Ectodermal cell (in vitro differentiated cells): ENCODE data around the gene FXYD3.

Experiments used
- H3K27ac ChIP-seq: 2 replicates; pipeline ENCODE4 v1.7.0; 2013; ENCODE audit warnings: mild to moderate bottlenecking, low read depth, low read length; ENCODE audit not compliant: insufficient read depth, poor library complexity, severe bottlenecking
- H3K27me3 ChIP-seq: 2 replicates; pipeline ENCODE4 v1.7.0; 2013; ENCODE audit warnings: mild to moderate bottlenecking, low read length; ENCODE audit not compliant: insufficient read depth, control insufficient read depth, poor library complexity, severe bottlenecking
- H3K36me3 ChIP-seq: one replicate; pipeline ENCODE4 v1.7.0; 2013; ENCODE audit warnings: low read length; ENCODE audit not compliant: control insufficient read depth, insufficient read depth
- H3K4me1 ChIP-seq: one replicate; pipeline ENCODE4 v1.7.0; 2013; ENCODE audit warnings: low read length; ENCODE audit not compliant: control insufficient read depth, insufficient read depth
- H3K4me3 ChIP-seq: 2 replicates; pipeline ENCODE4 v1.7.0; 2013; ENCODE audit warnings: low read depth, low read length, control low read depth; ENCODE audit not compliant: insufficient read depth
- H3K9me3 ChIP-seq: 2 replicates; pipeline ENCODE4 v1.7.0; 2013; ENCODE audit warnings: mild to moderate bottlenecking, low read length, moderate library complexity; ENCODE audit not compliant: control insufficient read depth
- WGBS, 2 experiments: methylation state at CpG; one replicate each; pipeline ENCODE4 v1.1.7; 2013; ENCODE audit warnings: missing lambda C conversion rate in 2 of 2; 5-methylcytosine and 5-hydroxymethylcytosine counted together

Gene FXYD3

DNA sequence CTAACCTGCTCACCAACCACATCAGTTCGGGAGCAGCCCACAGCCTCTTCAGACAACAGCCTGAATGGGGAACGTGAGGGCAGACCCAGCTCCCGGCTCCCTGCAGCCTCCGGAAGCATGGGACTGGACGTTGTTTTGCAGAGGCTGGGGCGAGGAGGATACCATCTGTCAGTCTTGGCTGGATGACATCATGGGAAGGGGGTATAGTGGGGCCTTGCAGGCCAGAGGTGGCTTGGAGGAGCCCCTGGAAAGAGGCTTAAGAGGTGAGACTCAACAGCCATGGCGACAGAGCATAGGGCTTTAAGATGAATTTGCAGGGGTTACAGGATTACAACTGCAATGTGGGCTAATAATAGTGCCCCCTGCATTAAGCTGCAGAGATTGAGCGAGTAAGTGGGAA, 1.5 kb downstream of the FXYD3 start:
- Histone ChIP-seq H3K9me3 (no peaks in the 10 kb centered on the region), H3K27me3 (no peaks in the 10 kb centered on the region), H3K27ac (no peak overlapping the region), H3K36me3 (no peaks in the 10 kb centered on the region), H3K4me3 (no peak overlapping the region), H3K4me1 (peaks cover 20% of the 10 kb centered on the region)
- 66 to 72% methylated on average over 8 of the region's 8 CpGs for WGBS, 2 experiments

DNA sequence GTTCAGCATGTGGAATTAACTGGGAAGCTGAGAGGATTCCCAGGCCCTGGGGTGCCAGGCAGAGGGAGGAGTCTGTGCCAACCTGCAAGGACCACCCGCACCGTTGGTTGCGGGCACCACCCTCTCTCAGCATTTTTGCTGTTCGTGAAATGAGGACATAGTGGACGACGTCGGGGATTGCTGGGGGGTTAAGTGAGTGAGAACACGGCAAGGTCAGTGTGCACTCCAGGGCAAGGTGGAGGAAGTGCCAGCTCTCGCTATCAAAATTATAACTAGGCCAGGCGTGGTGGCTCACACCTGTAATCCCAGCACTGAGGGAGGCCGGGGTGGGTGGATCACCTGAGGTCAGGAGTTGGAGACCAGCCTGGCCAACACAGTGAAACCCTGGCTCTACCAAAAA, 2.2 kb downstream of the FXYD3 start:
- Histone ChIP-seq H3K27ac (no peak overlapping the region), H3K9me3 (no peaks in the 10 kb centered on the region), H3K36me3 (no peaks in the 10 kb centered on the region), H3K4me1 (peaks cover 25% of the 10 kb centered on the region), H3K27me3 (no peaks in the 10 kb centered on the region), H3K4me3 (no peak overlapping the region)
- 87 to 88% methylated on average over 11 of the region's 11 CpGs for WGBS, 2 experiments

DNA sequence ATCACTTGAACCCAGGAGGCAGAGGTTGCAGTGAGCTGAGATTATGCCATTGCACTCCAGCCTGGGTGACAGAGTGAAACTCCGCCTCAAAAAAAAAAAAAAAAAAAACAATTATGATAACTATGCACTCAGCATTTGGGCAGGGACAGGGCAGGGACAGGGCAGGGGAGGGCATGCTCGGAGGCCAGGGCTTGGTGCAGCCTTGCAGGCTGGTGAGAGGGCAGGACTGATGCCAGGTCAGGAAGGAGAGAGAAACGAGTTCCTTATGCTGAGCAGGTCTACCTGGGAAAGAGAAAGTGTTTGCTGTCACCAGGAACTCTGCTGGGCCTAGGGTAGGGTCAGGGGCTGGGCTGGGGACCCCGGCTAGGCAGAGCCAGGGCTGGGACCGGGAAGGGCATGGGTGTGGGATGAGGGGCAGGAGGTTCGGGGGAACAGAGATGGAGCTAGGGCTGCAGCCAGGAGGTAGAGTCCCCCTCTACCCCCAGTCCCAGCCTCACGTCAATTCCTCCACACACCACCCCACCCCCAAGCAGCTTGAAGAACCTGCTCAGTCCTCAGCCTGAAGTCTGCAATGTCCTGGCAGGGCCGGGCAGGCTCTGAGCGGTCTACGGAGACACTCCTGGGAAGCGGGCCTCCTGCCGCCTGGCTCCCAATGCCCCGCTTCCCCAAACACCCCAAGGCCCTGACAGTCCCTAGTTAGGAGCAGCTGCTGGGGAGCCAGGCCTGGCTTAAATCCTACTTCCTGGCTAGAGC, 2.8 kb downstream of the FXYD3 start:
- WGBS, 2 experiments, result 84 to 86% methylated on average over 13 of the region's 13 CpGs
- no peaks in the 10 kb centered on the region for H3K27me3 ChIP-seq
- peaks cover 31% of the 10 kb centered on the region for H3K4me1 ChIP-seq
- no peaks in the 10 kb centered on the region for H3K9me3 ChIP-seq
- no peak overlapping the region for H3K27ac ChIP-seq
- H3K36me3 ChIP-seq, result no peaks in the 10 kb centered on the region
- H3K4me3 ChIP-seq, result no peak overlapping the region

DNA sequence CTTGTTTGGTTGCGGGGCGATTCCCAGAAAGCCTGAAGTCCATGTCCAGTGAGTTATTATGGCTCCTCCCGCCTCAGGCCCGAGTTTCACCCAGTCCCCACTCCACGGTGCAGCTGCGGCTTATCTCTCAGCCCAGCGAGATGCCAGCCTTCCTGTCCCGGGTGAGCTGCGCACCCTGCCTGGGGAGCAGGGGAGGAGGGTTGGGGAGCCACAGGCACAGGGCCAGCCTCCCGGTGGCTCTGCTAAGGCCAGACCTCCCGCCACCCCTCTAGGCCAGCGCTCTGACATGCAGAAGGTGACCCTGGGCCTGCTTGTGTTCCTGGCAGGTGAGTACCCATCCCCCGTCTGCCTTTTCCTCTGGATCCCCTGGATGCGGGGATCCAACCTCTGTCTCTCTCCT, 3.5 kb downstream of the FXYD3 start:
- Histone ChIP-seq H3K27me3 (no peaks in the 10 kb centered on the region), H3K4me1 (peaks cover 31% of the 10 kb centered on the region), H3K4me3 (no peak overlapping the region), H3K27ac (no peak overlapping the region), H3K36me3 (no peaks in the 10 kb centered on the region), H3K9me3 (no peaks in the 10 kb centered on the region)
- 88 to 89% methylated on average over 14 of the region's 14 CpGs for WGBS, 2 experiments

DNA sequence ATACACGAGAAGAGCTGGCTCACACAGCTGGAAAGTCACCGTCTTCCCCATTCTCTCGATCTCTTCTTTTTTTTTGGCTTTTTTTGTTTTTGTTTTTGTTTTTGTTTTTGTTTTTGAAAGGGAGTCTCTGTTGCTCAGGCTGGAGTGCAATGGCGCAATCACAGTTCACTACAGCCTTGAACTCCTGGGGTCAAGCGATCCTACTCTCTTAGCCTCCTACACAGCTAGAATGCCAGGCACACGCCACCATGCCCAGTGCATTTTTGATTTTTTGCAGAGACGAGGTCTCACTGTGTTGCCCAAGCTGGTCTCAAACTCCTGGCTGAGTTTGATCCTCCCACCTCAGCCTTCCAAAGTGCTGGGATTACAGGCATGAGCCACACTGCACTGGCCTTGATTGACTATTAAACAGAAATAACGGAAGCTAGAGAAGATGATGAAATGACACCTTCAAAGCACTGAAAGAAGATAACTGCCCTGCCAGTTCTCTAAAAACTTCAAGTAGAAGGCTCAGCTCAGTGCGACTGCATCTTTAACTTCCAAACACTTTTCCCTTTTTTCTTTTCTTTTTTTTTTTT, 4.0 kb downstream of the FXYD3 start:
- Histone ChIP-seq H3K4me1 (peaks cover 31% of the 10 kb centered on the region), H3K27ac (no peak overlapping the region), H3K36me3 (no peaks in the 10 kb centered on the region), H3K27me3 (no peaks in the 10 kb centered on the region), H3K4me3 (no peak overlapping the region), H3K9me3 (no peaks in the 10 kb centered on the region)
- 89 to 90% methylated on average over 9 of the region's 9 CpGs for WGBS, 2 experiments

DNA sequence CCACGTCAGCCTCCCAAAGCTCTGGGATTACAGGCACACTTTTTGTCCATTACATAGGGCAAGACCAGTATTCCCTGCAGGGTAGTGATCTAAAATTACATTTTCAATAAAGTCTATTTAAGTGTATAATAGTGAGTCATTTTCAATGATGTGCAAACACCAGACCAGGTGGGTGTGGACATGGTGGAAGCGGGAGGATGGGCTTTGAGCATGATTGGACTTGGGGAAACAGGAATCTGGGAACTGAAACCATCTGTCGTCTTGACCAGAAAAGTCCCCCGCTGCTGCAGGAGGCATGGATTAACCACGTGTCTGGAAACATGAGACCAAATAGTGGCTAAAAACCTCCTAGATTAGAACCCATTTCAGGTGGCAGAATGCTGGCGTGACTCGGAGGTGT, 4.9 kb downstream of the FXYD3 start:
- Histone ChIP-seq H3K9me3 (no peaks in the 10 kb centered on the region), H3K4me1 (peaks cover 23% of the 10 kb centered on the region), H3K27ac (no peak overlapping the region), H3K36me3 (no peaks in the 10 kb centered on the region), H3K27me3 (no peaks in the 10 kb centered on the region), H3K4me3 (no peak overlapping the region)
- 89 to 92% methylated on average over 7 of the region's 7 CpGs for WGBS, 2 experiments

DNA sequence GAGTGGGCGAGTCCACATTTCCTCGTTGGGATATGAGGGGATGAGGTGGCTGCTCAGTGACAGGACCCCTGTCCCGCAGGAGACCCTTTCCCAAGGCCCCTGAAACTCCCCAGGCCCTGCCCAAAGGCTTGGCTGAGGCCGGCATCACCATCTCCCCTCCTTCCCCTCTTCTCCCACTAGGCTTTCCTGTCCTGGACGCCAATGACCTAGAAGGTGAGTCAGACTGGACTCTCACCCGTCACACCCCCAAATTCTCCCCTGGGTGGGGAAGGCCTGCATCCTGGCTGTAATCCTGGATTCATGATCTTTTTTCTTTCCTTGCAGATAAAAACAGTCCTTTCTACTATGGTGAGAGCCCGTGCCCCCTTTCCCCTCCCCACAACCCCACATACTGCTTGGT, 5.3 kb downstream of the FXYD3 start:
- no peak overlapping the region for H3K27ac ChIP-seq
- WGBS, 2 experiments, result 85 to 86% methylated on average over 7 of the region's 7 CpGs

DNA sequence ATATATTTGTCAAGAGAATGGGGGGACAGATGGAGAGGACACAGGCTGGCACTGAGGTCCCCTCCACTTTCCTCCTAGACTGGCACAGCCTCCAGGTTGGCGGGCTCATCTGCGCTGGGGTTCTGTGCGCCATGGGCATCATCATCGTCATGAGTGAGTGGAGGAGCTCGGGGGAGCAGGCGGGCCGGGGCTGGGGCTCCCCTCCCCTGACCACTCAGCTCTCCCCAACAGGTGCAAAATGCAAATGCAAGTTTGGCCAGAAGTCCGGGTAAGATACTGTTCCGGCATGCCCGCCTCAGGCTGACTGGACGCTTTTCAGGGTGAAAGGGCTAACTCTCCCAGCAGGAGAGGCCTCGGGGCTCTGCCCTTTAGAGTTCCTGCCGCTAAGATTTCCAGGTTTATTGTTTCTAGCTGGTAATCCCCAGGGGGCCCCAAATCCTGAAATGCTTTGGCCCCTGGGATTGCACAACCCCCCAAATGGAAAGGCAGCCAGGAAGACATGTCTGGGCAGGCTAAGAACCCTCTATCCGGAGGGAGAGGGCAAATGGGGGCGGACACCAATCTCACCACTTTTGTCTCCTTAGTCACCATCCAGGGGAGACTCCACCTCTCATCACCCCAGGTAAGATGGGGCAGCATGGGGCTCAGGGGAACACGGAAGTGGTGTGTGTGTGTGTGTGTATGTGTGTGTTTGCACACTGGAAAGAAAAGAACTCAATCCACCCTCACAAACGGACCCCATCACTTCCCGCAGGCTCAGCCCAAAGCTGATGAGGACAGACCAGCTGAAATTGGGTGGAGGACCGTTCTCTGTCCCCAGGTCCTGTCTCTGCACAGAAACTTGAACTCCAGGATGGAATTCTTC, 7.3 kb downstream of the FXYD3 start:
- WGBS, 2 experiments, result 60 to 70% methylated on average over 18 to 19 of the region's 19 CpGs
- Histone ChIP-seq H3K27ac (no peak overlapping the region), H3K4me3 (no peak overlapping the region), H3K9me3 (no peaks in the 10 kb centered on the region), H3K27me3 (no peaks in the 10 kb centered on the region), H3K4me1 (peaks cover 11% of the 10 kb centered on the region), H3K36me3 (no peaks in the 10 kb centered on the region)

More for the DNA sequence above, 5.3 kb downstream of the FXYD3 start:
- no peaks in the 10 kb centered on the region for H3K36me3 ChIP-seq
- peaks cover 19% of the 10 kb centered on the region for H3K4me1 ChIP-seq
- no peaks in the 10 kb centered on the region for H3K27me3 ChIP-seq
- H3K9me3 ChIP-seq, result no peaks in the 10 kb centered on the region
- H3K4me3 ChIP-seq, result no peak overlapping the region

DNA sequence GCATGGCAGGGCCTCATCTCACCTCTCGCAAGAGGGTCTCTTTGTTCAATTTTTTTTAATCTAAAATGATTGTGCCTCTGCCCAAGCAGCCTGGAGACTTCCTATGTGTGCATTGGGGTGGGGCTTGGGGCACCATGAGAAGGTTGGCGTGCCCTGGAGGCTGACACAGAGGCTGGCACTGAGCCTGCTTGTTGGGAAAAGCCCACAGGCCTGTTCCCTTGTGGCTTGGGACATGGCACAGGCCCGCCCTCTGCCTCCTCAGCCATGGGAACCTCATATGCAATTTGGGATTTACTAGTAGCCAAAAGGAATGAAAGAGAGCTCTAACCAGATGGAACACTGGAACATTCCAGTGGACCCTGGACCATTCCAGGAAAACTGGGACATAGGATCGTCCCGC, 8.0 kb downstream of the FXYD3 start:
- Histone ChIP-seq H3K36me3 (no peaks in the 10 kb centered on the region), H3K27ac (no peak overlapping the region), H3K4me1 (peaks cover 11% of the 10 kb centered on the region), H3K4me3 (no peak overlapping the region), H3K27me3 (no peaks in the 10 kb centered on the region), H3K9me3 (no peaks in the 10 kb centered on the region)
- 94 to 95% methylated on average over 5 of the region's 5 CpGs for WGBS, 2 experiments
